ENCODE data around the gene NAA16. TPM values are rescaled to one million over a fixed set of nuclear protein-coding genes. Genes with fewer than 3 reads are reported as not detected.

The NAA16 gene
- total RNA-seq, 3 donors from 2014 or later = 16.2 to 33.1 (median 22.0) TPM

DNA sequence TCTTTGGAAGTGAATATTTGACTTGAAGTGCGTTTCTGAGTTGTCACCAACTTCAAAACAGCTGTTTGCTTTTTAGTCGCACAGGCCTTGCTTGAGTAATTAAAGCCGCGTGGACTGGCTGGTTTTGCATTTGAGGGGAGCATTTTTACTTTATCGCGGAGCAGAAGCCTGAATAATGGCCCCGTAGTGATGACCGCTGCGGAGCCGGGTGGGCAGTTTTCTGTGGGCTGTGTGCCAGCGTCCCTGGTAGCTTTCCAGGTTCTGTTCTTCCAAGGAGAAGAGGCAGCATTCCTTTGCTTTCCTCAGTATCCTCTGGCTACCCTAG is 1.1 kb downstream of the NAA16 start:
- TF ChIP-seq, protein P1, sequence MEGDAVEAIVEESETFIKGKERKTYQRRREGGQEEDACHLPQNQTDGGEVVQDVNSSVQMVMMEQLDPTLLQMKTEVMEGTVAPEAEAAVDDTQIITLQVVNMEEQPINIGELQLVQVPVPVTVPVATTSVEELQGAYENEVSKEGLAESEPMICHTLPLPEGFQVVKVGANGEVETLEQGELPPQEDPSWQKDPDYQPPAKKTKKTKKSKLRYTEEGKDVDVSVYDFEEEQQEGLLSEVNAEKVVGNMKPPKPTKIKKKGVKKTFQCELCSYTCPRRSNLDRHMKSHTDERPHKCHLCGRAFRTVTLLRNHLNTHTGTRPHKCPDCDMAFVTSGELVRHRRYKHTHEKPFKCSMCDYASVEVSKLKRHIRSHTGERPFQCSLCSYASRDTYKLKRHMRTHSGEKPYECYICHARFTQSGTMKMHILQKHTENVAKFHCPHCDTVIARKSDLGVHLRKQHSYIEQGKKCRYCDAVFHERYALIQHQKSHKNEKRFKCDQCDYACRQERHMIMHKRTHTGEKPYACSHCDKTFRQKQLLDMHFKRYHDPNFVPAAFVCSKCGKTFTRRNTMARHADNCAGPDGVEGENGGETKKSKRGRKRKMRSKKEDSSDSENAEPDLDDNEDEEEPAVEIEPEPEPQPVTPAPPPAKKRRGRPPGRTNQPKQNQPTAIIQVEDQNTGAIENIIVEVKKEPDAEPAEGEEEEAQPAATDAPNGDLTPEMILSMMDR (IDR thresholded peaks at IDR 0.05) = no peak
- TF ChIP-seq POLR2AphosphoS5 (IDR thresholded peaks at IDR 0.05) = no peak
- TF ChIP-seq POLR2A (IDR thresholded peaks at IDR 0.05) = no peak
- Histone ChIP-seq H3K27ac (peak overlapping the region; percentile 95 to 96), H3K9me3 (no peaks in the 10 kb centered on the region), H3K4me3 (peak overlapping the region; percentile 82 to 98 (median 84)), H3K36me3 (no peaks in the 10 kb centered on the region), H3K4me1 (peaks cover 0 to 8% of the 10 kb centered on the region in 2 donors), H3K27me3 (no peaks in the 10 kb centered on the region)
- DNase-seq (ENCODE audit: low spot score in 2 of 2) = no peak
- intact Hi-C loops (cut with DNase I; ENCODE audit: low total_unique reads) = no loop called here

DNA sequence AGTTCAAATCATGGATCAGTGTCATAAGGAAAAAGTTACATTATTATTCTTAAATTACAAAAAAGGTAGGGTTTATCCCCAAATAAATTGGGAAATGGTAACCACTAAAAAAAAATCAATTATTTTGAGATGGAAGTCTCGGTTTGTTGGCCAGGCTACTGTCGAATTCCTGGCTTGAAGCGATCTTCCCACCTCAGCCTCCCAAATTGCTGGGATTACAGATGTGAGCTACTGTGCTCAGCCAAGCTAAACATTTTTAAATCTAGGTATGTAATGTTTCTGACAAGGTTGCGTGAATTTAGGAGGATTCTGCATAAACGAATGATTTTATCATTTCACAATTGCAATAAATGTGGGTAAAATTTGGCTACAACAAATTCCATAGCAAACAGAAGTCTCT is 2.0 kb downstream of the NAA16 start:
- Histone ChIP-seq H3K27me3 (no peaks in the 10 kb centered on the region), H3K27ac (no peak overlapping the region), H3K4me3 (peak overlapping the region in 2 of 3 donors; percentile 0 to 98), H3K9me3 (no peaks in the 10 kb centered on the region), H3K4me1 (peaks cover 0 to 8% of the 10 kb centered on the region in 2 donors), H3K36me3 (no peaks in the 10 kb centered on the region)
- DNase-seq (ENCODE audit: low spot score in 2 of 2) = no peak
- intact Hi-C loops (cut with DNase I; ENCODE audit: low total_unique reads) = no loop called here
- TF ChIP-seq, protein P1 (IDR thresholded peaks at IDR 0.05) = no peak
- TF ChIP-seq POLR2AphosphoS5 (IDR thresholded peaks at IDR 0.05) (no peak), POLR2A (IDR thresholded peaks at IDR 0.05) (no peak)

DNA sequence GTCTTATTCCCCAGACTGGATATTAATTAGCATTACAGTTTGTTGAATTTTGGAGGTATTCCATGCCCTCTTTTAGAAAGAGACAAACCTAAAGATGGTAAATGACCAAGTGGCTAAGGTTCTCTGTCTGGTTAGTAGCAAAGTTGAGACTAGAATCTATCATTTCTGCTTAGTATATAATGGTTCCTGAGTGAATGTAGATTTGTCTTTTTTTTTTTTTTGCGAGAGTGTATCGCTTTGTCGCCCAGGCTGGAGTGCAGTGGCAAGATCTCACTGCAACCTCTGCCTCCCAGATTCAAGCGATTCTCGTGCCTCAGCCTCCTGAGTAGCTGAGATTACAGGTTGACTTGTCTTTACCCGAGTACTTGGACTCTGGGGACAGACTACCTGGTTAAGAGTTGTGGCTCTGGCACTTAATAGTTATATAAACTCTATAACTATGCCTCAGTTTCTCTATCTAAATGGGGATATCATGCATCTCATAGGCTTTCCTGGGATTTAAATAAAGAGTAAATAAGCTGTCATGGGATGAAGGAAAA is 2.7 kb downstream of the NAA16 start:
- H3K27ac ChIP-seq = no peak overlapping the region
- TF ChIP-seq POLR2AphosphoS5 (IDR thresholded peaks at IDR 0.05) (no peak), POLR2A (IDR thresholded peaks at IDR 0.05) (no peak)
- TF ChIP-seq, protein P1 (IDR thresholded peaks at IDR 0.05) = no peak
- DNase-seq (ENCODE audit: low spot score in 2 of 2) = no peak

DNA sequence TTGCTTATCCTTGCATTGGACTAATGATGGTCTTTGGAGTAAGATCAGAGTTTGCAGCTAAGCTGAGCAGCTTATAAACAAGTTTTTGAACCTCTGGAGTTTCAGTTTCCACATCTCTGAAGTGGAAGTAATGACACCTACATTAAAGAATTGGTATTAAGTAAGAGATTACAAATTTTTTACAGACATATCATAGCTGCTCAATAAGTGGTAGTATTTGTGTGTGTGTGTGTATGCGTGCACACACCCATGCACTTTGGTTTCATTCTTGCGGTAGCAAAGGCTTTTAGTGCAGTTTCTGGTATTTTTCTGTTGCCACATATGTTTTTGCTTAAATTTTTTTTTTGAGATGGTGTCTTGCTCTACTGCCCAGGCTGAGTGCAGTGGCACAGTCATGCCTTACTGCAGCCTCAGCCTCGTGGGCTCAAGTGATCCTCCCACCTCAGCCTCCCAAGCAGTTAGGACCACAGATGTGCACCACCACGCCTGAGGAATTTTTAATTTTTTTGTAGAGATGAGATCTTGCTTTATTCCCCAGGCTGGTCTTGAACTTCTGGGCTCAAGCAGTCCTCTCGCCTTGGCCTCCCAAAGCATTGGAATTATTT is 4.5 kb downstream of the NAA16 start:
- Histone ChIP-seq H3K9me3 (no peaks in the 10 kb centered on the region), H3K27ac (no peak overlapping the region), H3K4me3 (no peak overlapping the region), H3K4me1 (peaks cover 0 to 8% of the 10 kb centered on the region in 2 donors), H3K36me3 (no peaks in the 10 kb centered on the region), H3K27me3 (no peaks in the 10 kb centered on the region)
- intact Hi-C loops (cut with DNase I; ENCODE audit: low total_unique reads) = no loop called here
- TF ChIP-seq POLR2AphosphoS5 (IDR thresholded peaks at IDR 0.05) (no peak), POLR2A (IDR thresholded peaks at IDR 0.05) (no peak)
- TF ChIP-seq, protein P1 (IDR thresholded peaks at IDR 0.05) = no peak
- no peak for DNase-seq (ENCODE audit: low spot score in 2 of 2)

More for the DNA sequence above, 2.7 kb downstream of the NAA16 start:
- H3K4me1 ChIP-seq = peaks cover 0 to 8% of the 10 kb centered on the region in 2 donors
- H3K4me3 ChIP-seq = peak overlapping the region in 1 of 3 donors; percentile 0
- no peaks in the 10 kb centered on the region for H3K9me3 ChIP-seq
- intact Hi-C loops (cut with DNase I; ENCODE audit: low total_unique reads) = no loop called here
- H3K27me3 ChIP-seq = no peaks in the 10 kb centered on the region
- no peaks in the 10 kb centered on the region for H3K36me3 ChIP-seq

DNA sequence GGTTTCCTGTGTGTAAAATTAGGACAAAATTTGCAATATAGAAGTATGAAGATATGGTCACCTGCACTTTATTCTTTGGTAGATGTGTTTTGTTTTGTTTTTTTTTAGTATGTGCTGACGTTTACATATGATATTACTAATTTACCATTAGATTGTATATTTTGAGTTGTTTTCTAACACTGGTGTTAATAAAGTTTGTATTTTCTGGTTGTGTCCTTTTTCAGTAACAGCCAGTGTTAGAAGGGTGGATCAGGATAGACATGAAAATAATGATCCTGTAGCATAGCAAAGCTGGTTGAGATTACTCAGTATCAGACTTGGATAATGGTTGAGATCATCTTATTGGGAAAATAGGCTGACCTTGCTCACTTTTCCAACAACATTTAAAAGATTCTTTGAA is 6.2 kb downstream of the NAA16 start:
- intact Hi-C loops (cut with DNase I; ENCODE audit: low total_unique reads) = no loop called here
- no peak for TF ChIP-seq POLR2A (IDR thresholded peaks at IDR 0.05)
- TF ChIP-seq POLR2AphosphoS5 (IDR thresholded peaks at IDR 0.05) = no peak
- TF ChIP-seq, protein P1 (IDR thresholded peaks at IDR 0.05) = no peak
- Histone ChIP-seq H3K9me3 (no peaks in the 10 kb centered on the region), H3K4me3 (no peak overlapping the region), H3K36me3 (no peaks in the 10 kb centered on the region), H3K27me3 (no peaks in the 10 kb centered on the region), H3K4me1 (peaks cover 0 to 8% of the 10 kb centered on the region in 2 donors), H3K27ac (no peak overlapping the region)
- DNase-seq (ENCODE audit: low spot score in 2 of 2) = no peak

Data from breast epithelium (tissue), 4 donors.